ENCODE data around the gene TMEM9.
A peak's percentile ranks its signal among the peaks of the same experiment; 100 is the strongest.

The TMEM9 gene

DNA sequence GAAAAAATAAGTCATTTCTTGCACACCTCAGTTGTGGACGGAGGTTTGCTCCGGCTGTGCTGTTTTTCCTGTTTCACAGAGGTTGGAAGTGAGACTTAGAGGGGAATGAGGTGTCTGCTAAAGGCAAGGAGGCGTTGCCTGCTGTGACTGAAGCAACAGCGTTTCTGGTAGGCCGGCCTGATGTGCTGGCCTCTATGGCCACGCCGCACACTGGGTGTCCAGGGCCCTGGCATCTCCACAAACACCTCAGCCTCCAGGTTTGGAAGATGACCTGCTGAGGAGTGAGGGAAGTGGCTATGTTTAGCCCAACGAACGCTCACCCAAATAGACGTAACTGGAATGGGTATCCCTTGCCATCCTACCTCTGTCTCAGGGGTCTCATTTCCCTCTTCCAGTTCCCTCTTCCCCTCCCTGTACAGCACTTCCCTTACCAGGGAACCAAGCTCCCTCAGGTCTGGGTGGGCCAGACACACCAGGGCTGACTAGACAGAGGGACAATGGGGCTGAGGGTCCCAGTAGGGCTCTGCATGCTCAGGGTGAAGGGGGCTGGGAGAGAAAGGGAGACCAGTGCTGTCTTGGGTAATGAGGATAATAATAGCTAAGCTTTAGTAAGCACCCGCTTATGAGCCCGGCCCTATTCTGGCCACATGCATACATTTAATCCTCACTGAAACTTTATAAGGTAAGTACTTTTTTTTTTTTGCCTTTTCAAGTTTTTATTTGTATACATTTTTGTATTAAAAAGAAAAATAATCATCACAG is 53.9 kb downstream of the TMEM9 start:
- DNase-seq, result no peak

DNA sequence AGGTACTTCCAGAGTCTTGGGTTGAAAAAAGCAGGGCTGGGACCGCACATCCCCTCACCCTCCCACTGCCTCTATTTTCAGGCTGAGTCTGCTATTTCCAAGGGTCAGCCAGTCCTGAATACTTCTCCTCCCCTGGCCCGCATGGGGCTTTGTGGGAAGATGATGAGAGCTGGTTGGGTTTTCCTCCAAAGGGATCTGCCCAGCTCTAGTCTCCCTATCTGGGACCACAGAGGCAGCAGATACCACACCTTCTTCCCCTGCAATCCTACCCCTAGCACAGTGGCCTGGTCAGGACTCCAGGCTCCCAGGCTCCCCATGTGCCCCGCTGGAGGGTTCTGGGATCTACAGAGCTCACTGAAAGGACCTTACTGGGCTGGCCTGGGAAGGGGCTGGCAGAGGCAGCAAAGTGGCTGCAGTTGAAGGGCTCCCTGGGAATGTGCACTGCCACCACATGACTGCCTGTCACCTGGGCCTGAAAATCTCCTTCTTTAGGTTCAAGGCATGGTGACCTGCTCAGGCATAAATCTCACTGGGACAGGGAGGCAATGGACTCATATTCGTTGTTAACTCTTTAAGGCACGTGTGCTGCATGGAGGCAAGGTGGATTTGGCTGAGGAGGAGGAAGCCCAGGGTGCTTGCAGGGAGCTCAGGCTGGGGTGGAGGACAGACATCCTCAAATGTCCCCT is 55.1 kb downstream of the TMEM9 start:
- DNase-seq, result no peak

DNA sequence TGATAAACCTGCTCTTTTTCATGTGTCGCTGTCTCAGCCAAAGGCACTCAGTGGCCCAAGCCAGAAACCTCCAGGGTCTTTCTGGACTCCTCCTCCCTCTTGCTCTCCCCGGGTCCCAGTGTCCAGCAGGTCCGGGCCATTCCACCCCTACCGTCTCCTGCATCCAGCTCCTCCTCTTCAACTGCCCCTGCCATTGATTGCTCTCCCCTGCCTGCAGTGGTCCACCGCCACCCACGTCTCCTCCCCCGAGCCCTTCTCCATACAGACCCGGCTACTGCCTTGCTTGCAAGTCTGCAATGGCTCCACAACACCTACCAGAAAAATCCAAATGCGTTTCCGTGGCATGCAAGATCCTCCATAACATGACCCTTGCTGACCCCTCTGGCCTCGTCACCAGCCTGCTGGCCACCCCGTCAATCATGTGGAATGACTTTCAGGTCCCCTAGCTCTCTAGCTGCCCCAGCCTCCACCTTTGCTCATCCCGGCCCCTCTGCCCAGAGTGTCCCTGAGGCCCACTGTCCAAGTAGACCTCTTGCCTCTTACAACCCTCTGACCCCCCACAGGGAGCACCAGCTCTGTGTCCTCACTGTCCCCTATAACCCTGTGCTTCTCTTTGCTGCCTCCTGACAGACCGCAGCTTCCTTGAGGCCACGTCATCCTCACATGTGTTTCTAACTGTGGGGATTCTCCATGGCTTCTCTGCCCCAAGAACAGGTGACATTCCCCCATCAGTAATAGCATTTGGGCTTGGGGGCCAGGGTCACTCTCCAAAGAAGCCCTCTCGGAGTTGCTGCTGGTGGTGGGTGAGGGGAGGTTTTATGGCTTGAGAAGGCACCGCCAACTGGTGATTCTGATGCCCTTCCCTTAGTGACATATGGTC is 57.1 kb downstream of the TMEM9 start:
- DNase-seq, result no peak

DNA sequence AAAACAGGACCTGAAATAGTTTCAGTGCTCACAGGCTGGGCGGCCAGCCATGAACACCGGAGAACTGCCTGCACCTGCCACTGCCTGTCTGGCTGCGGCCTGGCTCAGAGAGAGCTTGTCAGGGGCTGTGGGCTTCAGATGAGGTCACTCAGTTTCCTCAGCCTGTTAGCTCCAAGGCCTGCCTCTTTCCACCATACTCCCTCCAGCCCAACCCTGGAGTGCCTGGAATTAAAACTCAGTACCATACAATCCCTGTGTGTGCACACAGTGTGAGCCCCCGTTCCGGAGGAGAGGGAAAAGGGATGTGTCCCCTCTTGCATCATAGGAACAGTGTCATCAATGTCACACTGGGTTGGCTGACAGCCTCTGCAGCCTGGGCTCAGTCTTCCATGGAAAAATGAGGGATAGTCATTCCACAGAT is 58.2 kb downstream of the TMEM9 start:
- DNase-seq, result peak; percentile 84

DNA sequence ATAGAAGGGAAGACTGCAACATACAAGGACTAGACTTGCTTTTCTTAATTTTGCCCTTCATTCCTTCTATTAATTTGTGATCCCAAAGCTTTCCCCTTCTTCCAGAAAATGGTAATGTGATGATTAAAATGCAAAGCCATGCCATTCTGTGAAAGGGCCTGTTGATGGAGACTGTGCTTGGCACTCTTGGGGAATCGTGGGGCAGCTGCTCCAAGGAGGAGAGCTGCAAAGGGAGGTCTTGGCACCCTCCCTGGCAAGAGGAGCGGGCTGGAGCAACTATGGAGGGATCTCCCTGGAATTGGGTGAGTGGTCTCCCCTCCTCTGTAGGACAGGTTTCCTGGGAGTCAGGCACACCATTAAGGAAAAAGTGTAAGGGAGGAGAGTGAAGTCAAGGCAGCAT is 58.7 kb downstream of the TMEM9 start:
- DNase-seq, result no peak

DNA sequence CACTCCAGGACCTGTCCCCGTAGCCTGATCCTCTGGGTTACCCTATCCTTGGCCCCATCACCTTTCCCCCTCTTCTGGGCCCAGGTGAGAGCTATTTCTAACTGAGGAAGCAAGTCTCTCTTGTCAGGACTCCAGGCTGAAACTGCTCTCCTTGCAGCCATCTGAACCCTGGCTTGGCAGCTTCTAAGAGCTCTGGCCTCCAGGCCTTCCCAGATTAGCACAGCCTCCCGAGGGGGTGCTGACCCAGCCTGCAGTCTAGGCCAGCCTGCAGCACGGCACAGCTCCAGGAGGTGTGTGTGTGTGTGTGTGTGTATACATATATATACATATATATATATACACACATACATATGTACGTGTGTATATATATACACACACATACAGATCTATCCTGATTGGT is 59.4 kb downstream of the TMEM9 start:
- DNase-seq, result peak; percentile 44

DNA sequence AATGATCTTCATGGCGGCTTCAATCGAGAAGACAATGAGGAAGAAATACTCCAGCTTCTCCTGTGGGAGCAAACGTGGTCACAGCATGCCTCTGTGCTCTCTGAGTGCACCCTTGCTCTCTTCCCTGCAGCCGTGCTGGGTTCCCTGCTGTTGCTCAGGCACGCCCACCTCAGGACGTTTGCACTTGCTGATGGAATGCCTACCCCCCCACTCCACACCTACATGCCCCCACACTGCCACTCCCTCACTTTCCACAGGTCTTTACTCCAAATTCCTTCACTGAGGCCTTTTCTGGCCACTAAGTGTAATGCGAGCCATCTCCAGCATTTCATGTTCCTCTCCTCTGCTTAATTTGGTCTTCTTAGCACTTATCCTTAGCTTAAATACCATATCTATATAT is 60.3 kb downstream of the TMEM9 start:
- DNase-seq, result no peak

DNA sequence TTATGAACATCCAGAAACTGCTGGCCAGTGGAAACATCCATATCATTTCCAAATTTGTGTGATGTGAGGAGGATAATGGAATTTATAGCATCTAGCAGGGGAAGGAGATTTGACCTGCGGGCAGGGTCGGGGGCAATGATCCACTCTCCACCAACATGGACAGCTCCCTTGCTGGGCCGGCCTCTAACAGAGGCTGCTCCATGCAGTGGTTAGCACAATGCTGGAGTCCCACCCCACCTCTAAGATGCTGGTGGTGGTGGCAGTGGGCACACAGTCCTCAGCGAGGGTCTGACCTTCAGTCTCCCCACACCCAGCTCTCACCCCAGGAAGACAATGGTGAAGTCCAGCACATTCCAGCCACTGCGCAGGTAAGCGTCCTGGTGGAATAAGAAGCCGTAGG is 60.7 kb downstream of the TMEM9 start:
- no peak for DNase-seq

DNA sequence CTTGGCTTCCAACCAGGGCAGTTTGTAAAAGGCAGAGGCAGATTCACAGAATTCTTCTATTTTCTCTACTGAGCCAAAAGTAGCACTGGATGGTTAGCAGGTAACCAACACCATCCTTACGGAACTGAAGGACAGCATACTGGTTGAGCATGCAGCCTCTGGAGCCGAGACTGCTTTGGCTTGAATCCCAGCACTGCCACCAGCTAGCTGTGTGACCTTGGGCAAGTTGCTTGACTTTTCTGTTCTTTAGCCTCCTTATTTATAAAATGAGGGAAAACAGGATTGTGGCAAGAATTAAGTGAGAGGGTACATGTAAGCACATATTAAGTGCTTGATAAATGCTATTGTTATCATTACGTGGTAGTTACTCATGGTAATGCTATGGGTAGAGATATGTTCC is 61.5 kb downstream of the TMEM9 start:
- DNase-seq, result no peak

DNA sequence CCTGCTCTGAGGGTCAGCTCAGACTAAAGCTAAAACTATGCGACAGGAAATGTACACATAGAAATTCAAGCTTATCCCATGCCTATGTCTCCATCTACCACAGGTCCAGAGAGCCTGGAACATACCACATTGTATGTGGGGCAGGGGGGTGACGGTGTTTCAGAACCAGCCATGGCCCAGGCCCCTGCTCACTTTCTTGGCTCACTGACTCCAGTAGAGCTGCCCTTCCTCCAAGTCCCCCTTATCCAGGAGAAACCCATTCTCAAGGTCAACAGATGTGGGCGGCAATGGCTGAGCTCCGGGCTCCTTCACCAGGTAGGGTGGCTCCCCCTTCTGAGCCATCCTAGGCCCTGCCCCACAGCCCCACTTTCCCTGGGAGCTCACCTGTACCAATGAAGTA is 63.0 kb downstream of the TMEM9 start:
- no peak for DNase-seq

DNA sequence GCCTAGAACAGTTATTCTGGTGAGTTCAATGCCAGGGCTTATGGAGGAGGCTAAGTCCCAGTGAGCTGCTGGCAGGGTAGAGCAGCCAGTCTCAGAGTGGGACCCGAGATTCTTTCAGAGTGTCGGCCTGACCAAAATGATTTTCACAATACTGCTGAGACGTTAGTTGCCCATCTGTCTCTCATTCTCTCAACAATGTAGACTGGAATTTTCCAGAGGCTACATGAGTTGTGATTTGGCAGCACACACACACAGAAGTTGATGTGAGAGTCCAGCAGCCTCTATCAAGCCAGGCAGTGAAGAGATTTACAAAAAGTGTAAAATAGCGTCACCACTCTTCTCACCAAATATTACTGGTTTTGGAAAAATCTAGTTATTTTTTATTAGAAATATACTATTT is 63.7 kb downstream of the TMEM9 start:
- no peak for DNase-seq

DNA sequence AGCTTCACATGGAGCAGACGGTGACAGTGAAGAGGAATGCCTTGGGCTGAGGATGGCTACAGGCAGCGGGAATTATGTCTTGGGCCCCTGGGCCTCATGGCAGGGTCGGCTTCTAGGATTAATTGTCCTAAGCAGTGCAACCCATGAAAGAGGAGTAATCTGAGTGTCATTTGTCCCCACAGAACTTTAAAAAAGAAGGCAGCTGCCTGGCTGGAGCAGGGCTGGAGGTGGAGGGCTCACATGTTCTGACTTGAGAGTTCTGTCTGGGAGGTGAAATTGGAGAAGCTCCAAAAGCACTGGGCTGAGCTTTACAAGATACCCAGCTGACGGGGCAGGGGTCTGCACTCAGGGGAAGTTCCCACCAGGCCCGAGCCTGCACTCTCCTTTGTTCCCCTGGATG is 64.7 kb downstream of the TMEM9 start:
- no peak for DNase-seq

DNA sequence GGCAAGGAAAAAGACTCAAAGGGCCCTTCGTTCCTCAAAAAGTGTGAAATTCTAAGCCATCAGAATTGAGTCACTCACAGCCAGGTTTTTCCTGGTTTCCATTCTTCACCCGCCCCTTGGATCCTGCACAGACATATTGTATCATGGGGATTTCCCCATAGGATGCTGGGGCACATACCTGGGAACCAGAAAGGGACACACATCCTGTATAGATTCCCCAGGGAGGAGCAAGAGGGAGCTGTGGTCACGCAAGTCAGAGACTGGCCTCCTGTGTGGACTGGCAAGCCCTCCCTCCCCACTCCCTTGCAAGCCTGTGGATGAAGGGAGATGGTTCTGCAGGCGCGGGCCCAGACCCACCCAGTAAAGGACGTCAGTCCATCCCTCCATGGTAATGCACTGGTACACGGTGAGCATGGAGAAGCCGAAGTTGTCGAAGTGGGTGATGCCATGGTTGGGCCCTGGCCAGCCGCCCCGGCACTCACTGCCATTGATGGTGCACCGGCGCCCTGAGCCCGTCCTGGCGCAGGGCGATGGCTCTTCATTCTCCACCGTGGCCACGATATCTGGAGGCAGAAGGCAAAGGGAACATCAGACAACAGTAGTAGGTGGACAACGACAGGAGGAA is 65.3 kb downstream of the TMEM9 start:
- DNase-seq, result no peak

DNA sequence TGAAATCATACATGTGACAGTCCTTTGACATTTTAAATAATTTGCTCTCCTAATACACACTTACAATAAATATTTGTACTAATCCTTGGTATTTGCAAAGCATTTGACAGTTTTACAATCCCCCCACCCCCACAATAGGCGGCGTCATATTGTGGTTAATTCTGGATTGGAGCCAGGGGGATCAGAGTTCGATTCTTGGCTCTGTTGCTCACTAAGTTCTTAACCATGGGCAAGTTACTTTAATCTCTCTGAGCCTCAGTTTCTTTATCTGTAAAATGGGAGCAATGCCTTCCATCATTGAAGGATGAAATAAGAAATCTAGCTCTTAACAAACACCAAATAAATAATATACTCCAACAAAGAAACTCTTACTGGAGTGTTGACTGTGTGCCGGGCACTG is 65.9 kb downstream of the TMEM9 start:
- DNase-seq, result no peak

DNA sequence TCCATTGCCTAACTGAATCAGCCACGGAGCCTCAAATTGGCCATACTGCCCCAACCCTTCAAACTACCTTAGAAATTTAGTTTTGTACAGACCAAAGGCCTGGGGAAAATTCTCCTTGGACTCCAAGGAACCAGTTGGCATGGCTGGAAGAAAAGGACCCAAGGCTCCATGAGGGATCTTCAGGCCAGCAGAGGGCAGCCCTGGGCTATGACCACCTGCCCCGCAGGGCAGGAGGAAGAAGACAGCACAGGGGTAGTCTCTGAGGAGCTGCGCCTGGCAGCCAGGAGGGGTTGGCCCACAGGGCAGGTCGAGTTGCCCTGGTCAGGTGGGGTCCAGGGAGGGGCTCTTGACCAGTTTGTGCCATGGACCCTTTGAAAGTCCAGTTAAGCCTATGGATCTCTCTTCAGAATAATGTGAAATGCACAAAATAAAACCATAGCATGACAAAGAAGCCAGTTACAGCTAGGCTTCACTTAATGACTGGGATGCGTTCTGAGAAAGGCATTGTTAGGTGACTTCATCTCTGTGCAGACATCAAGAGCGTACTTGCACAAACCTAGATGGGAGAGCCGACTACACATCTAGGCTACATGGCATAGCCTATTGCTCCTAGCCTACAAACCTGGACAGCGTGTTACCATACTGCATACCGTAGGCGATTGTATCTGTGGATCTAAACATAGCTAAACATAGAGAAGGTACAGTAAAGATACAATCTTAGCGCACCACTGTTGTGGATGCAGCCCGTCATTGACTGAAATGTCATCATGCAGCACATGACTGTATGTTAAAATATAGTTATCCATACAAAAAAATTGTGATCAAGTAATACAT is 68.2 kb downstream of the TMEM9 start:
- no peak for DNase-seq

Measured in femur (tissue), 1 donor.